Stimulated activated CD4-positive, alpha-beta T cell treated with anti-CD3 and anti-CD28 coated beads, Interleukin-12 subunit alpha, Interleukin-12 subunit beta, amount 100 ng/mL, for 48 hours (primary cell): ENCODE data around the gene CASZ1.

ENCODE experiments used
- DNase-seq, 3 donors: peaks; one replicate each; pipeline ENCODE4 v3.0.0-alpha.2; 2020; ENCODE audit warnings: low read depth in 2 of 3, low spot score in 1 of 3

The CASZ1 gene

DNA sequence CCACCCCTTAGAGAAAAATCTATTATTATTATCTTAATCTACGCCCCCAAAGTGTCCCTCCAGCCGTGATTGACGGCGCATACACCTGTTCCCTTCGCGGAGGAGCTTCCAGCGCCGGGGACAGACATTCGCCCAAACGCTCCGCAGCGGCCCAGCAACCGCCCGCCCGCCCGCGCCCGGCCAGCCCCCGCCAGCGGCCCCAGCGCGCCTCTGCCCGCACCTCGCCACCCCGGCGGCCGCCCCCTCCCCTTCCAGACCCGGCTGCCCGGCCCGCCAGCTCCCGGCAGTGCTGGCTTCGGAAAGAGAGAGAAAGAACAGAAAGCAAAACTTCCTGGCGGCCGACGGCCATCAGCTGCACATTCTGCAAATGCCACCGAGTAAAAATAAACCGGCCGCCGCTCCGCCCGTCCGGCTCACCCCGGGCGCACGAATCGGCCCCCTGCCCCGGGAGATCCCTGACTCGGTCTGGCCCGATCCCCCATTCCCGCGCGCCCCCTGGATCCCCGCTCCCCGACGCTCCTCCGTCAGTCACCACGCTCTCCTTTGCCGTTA lies 1.6 kb downstream of the CASZ1 start:
- no peak for DNase-seq

DNA sequence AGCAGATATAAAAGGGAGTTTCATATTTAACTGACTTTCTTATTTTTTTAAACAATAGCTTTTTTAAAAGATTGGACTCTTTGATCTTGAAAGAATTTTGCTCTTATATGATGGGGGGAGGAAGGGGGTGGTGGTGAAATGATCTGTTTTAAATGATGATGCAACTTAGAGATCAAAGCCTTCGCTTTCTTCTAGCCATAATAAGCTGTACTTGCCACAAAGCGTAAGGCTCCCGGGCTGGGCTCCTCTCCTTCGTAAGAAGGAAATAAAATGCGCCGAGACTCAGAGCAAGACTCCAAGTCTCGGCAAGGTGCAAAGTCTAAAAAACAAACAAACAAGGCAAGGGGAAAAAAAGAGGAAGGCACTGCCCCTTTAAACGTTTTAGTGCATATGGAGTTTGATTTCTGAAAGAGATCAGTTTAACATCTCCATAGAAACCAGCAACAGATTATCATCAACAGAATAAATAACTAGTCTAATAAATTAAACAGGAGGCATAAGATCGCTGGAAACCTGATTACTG lies 3.3 kb downstream of the CASZ1 start:
- no peak for DNase-seq

DNA sequence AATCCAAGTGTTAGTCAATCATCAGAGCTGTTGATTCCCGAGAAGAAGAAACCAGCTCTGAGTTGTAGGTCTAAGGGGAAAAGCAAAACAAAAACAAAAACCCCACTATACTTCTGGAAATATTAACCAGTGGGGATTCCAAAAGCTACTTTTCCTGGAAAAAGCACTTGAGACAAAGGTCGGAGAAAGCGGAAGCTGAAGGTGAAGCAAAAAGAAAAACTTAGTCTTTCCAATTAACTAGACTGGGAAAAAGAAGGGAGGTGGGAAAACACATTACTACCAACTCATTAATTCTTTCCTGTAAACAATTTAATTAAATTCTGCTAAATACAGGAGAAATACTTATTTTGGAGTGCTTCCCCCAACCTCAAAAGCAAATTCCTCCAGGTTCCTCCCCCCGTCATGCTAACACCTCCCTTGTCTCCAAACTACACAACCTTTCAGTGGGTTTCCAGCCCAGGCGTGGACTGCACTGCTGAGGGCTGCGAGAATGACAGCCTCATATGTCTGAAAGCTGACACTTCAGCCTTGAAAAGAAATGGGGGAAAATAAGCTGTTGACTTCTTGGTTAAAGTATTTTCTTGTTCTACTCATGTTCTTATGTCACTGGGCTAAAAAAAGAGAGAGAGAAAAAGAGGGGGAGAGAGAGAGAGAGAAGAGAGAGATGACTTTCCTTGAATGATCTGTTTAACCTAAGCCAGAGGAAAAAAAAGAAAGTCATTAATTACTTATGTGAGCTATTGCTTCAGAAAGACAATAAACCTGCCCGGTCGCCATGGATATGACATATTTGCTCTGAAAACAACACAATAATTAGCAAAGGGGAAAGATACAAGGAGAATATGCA lies 5.1 kb downstream of the CASZ1 start:
- DNase-seq, result no peak

DNA sequence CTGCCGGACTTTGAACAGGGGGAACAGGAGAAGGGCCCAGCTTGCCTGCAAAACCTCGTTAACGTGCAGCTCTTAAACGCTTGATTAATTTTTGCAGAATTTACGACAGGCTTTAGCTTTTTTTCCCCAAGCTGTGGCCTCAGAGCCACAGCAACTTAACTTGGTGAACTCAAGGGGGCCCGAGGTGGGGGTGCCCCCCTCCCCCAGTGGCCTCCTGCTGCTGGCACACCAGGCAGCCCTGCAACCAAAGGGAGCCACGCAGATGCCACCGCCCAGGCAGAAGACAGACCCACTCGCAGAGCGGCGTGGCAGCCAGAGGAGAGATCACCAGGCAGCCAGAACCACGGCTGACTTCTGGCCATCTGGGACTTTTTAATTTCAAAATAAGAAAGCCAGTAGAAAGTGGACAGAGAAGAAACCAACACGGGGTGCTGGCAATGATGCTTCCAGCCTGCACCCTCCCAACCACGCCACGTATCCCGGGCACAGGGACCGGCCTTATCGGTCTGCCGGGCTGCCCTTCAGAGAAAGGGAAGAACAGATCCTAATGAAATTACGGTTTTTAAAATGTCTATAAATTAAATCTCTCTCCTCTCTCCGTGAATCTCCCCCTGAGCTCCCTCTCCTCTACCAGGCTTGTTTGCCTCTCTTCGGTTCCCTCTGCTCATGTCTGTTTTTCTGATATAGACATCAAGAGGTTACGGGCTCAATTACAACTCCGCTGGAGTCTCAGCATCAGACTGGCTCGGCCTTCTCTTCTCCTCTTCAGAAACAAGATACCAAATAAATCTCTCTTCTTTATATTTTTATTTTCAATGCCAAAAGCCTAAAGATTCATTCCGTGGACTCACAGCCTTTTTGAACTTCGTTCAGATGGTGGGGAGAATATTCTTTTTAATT lies 6.4 kb downstream of the CASZ1 start:
- DNase-seq, result no peak

DNA sequence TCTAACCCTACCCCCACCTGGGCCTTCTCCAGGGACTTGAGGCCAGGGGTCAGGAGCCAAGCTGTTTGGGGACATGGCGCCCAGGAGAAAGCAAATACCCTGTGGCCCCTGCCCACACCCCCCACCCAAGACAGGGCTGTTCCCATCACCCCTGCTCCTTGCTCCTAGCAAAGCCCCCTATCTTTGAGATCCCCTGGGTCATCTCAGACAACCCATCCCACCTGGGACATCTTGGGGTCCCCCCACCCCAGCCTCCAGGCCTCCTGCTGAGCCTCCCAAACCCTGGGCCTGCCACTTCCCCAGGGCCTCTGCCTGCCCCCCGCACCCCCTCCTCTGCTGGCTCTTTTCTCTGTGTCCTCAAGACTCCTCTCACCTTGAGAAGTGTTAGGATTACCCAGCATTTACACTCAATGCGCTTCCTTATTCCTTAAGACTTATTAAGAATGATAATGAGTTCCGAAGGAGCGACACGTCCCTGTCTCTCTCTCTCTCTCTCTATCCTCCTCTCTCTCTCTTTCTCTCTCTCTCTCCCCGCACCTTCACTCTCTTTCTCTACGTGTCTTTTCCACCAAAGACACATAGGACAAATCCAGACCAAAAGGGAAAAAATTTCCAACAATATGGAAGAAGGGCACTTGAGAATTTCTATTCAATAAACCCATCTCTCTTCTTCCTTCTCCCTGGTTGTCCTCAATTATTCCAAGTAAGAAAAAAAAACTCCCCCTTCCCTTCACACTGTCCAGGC lies 7.2 kb downstream of the CASZ1 start:
- no peak for DNase-seq

DNA sequence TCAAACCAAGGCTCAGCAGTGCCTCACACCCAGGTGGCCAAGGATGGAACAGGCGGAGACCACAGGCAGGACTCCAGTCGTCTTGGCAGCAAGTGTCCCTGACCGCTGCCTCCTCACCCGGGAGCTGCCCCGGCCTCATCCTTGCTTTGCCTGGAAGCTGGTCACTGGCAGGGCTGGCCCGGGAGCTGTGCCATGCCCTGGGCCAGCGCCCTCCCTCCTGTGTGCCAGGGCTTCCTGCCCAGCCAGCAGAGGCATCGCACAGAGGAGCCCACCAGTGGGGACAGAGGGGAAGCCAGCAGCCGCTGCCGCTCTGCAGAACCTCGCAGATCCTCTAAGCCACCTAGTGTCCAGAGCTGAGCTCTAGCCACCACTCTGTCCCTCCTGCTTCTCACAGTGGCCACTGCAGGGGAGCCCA lies 7.8 kb downstream of the CASZ1 start:
- DNase-seq, result no peak

DNA sequence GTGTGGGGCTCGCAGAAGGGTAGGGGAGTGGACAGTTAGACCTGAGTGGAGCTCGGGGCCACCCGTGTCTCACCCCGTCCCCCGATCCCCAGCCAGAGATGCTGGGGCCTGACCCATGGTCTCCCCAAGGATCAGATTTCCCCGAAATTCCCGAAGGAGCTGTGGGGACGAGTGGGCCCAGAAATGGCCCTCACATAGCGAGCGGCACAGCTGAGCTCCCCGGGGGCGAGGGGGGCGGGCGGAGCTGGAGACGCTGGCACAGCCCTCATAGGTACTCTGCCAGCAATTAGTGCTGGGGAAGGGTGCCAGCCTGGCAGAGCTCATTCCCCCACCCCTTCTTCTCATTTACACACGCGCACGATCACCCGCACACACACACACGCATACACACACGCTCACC lies 9.2 kb downstream of the CASZ1 start:
- DNase-seq, result no peak

DNA sequence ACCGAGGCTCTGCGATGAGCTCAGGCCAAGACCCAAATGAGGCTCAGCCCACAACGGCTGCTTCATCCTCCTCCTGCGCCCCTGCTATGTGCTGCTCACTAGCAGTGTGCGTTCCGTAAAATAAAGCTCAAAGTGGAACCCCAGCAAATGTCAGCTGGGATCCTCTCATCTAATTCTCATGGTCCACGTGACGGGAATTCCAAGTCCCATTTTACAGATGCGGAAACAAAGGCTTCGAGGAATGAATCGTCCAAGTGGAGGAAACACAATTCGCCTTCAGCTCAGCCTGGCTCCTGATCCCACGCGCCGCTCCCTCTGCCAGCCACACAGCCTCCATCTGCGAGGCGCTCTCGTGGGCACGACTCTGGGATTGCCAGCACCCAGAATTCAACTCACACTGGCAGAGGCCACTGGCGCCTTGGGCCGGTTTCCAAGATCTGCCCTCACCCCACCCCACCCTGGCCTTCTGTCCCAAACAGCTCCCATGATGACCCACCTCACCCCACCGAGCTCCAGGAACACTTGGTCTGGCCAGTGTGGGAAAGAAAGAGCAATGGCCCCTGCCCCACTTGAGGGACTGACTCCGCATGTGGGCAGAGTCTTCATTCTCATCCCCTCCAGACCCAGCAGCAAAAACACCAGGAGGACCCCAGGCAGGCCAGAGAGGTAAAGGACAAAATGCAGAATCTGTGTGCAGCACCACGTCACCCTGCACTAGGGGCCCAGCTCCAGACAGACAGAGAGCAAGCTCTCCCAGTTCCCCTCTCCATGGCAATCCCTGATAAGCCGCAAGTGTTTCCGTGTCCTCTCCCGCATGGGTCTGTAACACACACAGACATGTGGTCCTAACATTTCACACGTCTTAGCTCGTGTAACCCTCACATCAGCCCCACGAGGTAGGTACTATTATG lies 10.5 kb downstream of the CASZ1 start:
- DNase-seq, result no peak

DNA sequence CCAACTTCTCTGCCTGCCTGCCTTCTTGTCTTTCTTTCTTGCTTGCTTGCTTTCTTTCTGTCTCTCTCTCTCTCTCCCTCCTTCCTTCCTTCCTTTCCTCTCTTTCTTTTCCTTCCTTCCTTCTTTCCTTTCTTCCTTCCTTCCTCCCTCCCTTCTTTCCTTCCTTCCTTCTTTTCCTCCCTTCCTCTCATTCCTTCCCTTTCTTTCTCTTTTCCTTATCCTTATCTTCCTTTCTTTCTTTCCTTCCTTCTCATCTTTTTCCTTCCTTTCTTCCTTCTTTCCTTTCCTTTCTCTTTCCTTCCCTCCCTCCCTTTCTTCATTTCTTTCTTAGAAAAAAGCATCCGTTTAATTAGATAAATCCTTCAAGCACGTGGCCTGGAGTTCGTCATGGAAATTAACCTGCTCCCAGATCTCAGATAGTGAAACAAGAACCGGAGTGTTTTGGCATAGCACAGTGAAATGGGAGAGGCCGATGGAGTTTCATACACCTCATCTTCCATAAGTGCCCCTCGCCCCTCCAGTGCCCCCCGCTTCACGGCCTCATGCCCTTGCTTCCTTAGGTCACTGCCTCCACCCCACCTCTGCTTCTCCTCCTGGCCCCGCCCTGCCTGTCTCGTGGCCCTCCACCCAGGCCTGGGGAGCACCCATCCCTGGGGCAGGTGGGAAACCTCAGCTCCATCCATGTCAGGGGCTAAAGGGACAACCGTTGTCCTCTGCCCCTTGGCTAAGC lies 11.3 kb downstream of the CASZ1 start:
- DNase-seq, result no peak

DNA sequence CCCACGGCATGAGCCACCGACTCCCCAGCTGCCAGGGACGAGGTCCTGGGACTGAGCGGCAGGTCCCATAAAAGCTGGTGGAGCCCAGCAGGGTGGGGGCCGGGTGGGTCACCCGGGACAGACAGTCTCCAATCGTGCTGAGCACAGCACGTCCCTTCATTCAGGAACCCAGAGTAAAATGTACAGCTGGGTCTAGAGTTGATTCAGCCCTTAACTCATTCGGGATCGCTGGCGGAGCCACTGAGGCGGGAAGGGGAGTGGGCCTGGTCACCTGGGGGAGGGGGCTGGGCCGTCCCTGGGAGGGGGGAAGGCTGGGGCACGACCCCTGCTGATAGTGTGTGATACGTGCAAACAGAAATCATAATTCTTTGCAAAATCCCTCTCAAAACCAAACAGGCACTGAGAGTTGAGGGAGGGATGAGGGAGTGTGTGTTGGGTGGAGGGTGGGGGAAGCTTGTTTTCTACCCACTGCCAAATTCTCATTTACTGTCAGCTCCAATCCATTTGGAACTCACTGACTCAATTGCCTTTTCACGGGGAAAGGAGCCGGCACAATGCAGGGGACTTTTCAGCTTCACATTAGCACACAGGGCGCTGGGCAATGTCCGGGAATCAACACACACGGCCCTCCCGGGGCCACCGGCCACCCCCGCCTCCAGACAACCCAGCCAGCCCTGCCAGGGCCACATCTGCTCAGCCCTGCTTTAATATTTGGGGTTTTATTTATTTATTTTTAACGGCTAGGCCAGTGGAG lies 13.8 kb downstream of the CASZ1 start:
- no peak for DNase-seq

DNA sequence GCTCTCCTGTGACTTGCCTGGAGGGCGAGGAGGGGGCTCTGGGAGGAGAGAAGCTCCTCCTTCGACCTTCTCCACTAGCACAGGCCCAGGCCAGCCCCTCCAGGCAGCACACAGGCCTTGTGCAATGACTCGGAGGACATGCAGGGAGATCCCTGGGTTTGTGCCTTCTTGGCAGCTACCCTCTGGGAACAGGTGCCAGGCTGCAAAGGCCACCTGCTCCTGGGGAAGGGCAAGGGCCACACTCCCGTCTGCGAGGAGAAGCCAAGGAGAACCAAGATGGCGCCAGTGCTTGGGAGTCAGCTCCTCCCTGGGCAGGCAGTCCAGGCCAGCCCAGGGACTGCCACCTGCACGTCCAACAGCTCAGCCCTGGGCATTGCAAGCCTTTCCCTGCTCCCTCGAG lies 15.3 kb downstream of the CASZ1 start:
- no peak for DNase-seq

DNA sequence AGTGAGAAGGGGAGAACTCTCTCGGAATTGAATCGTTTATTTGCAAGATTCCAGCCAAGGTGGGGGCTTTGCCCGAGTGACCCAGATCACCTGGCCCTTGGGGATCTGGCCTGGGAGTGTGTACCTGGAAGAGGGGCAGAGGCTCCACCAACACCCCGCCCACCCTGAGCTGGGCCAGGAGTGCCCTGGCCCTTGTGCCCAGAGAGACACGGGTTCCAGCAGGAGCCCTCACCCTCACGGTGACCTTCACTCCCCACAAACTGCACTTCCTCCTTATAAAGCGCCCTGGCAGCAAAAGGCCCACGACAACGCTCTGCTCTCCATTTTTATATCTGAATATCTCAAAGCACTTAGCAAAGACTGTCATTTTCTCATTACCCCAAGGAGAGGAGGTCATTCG lies 16.6 kb downstream of the CASZ1 start:
- no peak for DNase-seq

DNA sequence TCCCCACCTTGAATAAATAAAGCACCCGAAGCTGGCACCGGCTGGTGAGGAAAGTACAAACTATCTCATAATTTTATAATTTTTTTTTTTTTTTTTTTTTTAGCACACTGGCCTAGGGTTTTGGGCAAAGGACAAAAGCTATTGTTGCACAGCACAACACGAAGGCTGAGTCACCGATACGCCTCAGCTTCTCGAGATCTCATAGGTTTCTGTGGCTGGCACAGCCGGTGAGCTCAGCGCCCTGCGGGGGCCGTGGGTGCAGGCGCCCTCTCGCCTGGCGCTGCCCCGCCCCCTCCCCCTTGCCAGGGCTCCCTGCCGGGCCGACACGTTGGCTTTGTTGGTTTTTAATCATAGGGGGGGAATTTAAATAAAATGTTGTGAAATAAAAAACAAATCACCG lies 17.2 kb downstream of the CASZ1 start:
- DNase-seq, result no peak

DNA sequence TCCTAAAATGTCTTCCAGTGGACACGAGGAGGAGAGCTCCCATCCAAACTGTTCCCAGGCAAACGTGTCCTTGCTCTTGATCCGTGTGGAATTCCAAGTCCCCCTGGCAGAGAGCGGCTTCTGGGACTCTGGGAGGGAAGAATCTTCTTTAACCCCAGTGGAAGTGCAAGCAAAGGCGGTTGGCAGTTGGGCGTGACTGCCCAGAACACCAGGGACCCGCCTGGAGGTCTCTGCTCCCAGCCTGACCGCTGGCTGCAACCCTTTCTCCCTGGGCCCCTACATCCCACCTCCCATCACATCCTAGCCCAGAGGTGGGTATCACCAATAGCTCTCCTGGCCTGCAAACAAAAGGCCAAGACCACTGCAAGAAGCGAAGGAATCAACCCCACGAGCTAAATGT lies 17.8 kb downstream of the CASZ1 start:
- DNase-seq, result no peak

DNA sequence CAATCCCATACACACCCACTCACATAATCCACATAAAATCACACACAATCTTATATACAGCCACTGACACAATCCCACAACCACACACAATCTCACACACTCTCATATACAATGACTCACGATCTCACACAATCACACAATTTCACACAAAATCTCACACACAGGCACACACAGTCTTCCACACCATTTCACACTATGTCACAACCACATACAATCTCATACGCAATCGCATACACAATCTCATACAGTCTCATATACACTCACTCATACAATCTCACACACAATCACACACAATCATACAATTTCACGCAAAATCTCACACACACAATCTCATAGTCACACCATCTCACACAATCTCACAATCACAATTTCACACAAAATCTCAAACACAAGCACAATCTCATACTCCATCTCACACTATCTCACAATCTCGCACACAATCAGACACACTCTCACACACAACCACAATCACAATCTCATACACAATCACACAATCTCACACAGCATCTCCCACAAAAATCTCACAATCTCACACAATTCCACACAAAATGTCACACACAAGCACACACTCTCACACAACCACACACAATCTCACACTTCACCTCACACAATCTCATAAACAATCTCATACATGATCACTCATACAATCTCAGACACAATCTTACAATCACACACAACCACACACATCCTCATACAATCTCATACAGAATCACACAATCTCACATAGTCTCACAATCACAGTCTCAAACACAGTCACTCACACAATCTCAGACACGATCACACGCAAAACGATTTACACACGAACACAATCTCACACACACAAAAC lies 18.5 kb downstream of the CASZ1 start:
- DNase-seq, result no peak

DNA sequence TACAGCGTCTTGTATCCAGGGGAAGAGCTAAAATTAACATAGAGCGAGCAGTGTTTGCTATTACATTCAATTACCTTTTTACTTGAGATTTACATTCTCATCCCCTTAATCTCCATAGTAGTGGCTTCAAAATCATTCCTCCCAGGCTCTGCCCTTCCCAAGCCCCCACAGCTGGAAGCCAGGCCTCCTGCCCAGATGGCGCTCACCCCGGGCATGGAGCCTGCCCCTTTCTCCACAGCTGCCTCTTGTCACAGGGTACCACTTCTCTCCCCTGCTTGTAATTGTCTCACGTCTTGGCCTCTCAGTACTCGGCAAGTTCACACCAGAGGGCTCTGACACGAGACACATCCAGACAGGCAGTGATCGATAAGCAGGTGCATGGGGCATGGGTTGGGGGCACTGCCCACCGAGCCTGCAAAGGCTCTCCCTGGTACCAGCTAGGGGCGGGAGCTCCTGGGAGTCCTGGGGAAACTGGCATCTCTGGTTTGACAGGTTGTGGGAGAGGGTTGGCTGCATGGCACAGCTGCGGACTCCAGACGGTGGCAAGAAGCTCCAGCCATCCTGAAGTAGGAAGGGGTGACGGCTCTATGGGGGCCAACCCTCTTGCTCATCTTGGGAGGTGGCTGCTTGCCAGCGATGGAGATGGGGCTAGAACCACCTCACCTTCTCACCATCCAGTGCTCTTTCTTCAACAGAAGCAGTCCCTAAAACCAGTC lies 20.1 kb downstream of the CASZ1 start:
- DNase-seq, result no peak

DNA sequence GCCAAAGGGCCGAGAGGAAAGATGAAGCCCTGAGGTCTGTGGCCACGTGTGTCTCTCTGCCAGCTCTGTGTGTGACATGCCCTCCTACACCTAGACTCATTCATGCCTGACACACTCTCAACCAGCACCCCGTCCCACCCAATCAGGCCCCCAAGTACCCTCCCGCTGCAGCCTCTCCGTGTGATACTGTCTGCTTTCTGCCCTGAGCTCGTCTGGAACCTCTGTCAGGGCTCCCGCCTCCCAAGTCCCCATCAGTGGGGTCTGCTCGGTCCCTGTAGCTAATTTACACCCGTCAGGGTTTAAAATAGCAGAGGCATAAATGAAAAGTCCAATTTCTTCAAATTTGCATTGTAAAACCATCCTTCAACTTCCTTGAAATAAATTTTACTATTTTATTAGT lies 20.7 kb downstream of the CASZ1 start:
- no peak for DNase-seq
